OCI-LY1 (cell line): ENCODE results near the gene PAK4.

Experiments used
- CTCF ChIP-seq: fragments of 200-600 bp; sonication (generic), shearing (Covaris generic); IDR thresholded peaks from 2 replicates; pipeline ENCODE4 v1.5.1; 2017; ENCODE audit warnings: mild to moderate bottlenecking, antibody characterized with exemption, low read length, moderate library complexity, mixed read lengths
- EZH2 ChIP-seq: fragments of 200-600 bp; sonication (generic), shearing (Covaris generic); IDR thresholded peaks from 2 replicates; pipeline ENCODE4 v1.8.0; 2017; ENCODE audit warnings: borderline replicate concordance, mixed run types, mild to moderate bottlenecking, antibody characterized with exemption, low read length, moderate library complexity, mixed read lengths

- TF ChIP-seq CTCF (no peak; the same call in 1 of the 2 replicates), EZH2 (no peak)
Measured at GRCh38 chr19:39187552-39187943, 62.0 kb downstream of the PAK4 start.
